HL-60 (cell line): Measurements from ENCODE around the gene AHR.

Source experiments
- DNase-seq, 2 experiments: peaks; one replicate each; pipeline ENCODE4 v3.0.0-alpha.2; 2010 to 2020; ENCODE audit warnings: low read depth in 1 of 2, low spot score in 1 of 2
- H3K27ac ChIP-seq: fragments of 250-450 bp; sonication (Bioruptor Pico); replicated peaks from 2 replicates; pipeline ENCODE4 v1.5.1; 2020; ENCODE audit warnings: mild to moderate bottlenecking, moderate library complexity
- H3K27me3 ChIP-seq: fragments of 250-450 bp; sonication (Bioruptor Pico); 2 replicates; pipeline ENCODE4 v1.5.1; 2021; ENCODE audit warnings: mild to moderate bottlenecking, moderate library complexity; ENCODE audit not compliant: insufficient read depth, poor library complexity, severe bottlenecking
- H3K4me3 ChIP-seq: replicated peaks from 2 replicates; pipeline ENCODE4 v1.5.1; 2011; ENCODE audit warnings: mild to moderate bottlenecking, control low read depth, low read length; ENCODE audit not compliant: insufficient read depth
- CTCF ChIP-seq: IDR thresholded peaks from one replicate; pipeline ENCODE4 v1.5.1; 2011; ENCODE audit warnings: low read length, control low read depth, inconsistent platforms; ENCODE audit not compliant: insufficient read depth
- GABPA ChIP-seq: IDR thresholded peaks from 2 replicates; pipeline ENCODE4 v1.6.1; 2012; ENCODE audit warnings: low read depth
- POLR2AphosphoS5 ChIP-seq: IDR thresholded peaks from 2 replicates; pipeline ENCODE4 v1.6.1; 2012; ENCODE audit warnings: low read depth
- REST ChIP-seq: IDR thresholded peaks from 2 replicates; pipeline ENCODE4 v1.6.1; 2012; ENCODE audit warnings: low read depth; ENCODE audit not compliant: insufficient replicate concordance
- SPI1 ChIP-seq: IDR thresholded peaks from 2 replicates; pipeline ENCODE4 v1.6.1; 2012; ENCODE audit warnings: low read depth, mild to moderate bottlenecking, borderline replicate concordance

Gene AHR

GRCh38 chr7:17311194-17311593 lies 12.7 kb downstream of the AHR start:
- no peak for TF ChIP-seq GABPA
- TF ChIP-seq CTCF: no peak
- no peak for TF ChIP-seq SPI1
- TF ChIP-seq POLR2AphosphoS5: no peak
- TF ChIP-seq REST: no peak
- H3K27me3 ChIP-seq: no peaks in the 10 kb centered on the region
- H3K27ac ChIP-seq: no peak overlapping the region
- H3K4me3 ChIP-seq: no peak overlapping the region
- no peak for DNase-seq

- Histone ChIP-seq H3K4me3 (no peak overlapping the region), H3K27me3 (no peaks in the 10 kb centered on the region), H3K27ac (no peak overlapping the region)
- TF ChIP-seq POLR2AphosphoS5 (no peak), GABPA (no peak), REST (no peak), CTCF (no peak), SPI1 (no peak)
- no peak for DNase-seq
Measured at GRCh38 chr7:17311952-17312351, 13.5 kb downstream of the AHR start.

GRCh38 chr7:17312641-17313040 lies 14.2 kb downstream of the AHR start:
- H3K27ac ChIP-seq: no peak overlapping the region
- DNase-seq: no peak
- no peak overlapping the region for H3K4me3 ChIP-seq
- TF ChIP-seq SPI1: no peak
- H3K27me3 ChIP-seq: no peaks in the 10 kb centered on the region

- no peak overlapping the region for H3K27ac ChIP-seq
Measured at GRCh38 chr7:17313194-17313593, 14.7 kb downstream of the AHR start.

More at GRCh38 chr7:17313194-17313593, 14.7 kb downstream of the AHR start:
- TF ChIP-seq SPI1 (no peak), GABPA (no peak), POLR2AphosphoS5 (no peak), REST (no peak), CTCF (no peak)
- DNase-seq: no peak
- Histone ChIP-seq H3K27me3 (no peaks in the 10 kb centered on the region), H3K4me3 (no peak overlapping the region)
